ENCODE measurements around the gene MMRN1. TPM values are rescaled to one million over a fixed set of nuclear protein-coding genes. Genes with fewer than 3 reads are reported as not detected.
"Not testable (repeated sequence)": the region's sequence is repeated elsewhere in the genome, so short reads cannot be mapped to it uniquely, and the experiment has no call there.

MMRN1 gene
- total and polyA plus RNA-seq, 5 experiments from 2014 or later = 0.08 to 0.11 TPM; not detected in 3

GRCh38 chr4:89897867-89898266 lies 3.2 kb downstream of the MMRN1 start:
- Mint-ChIP-seq H3K27me3 (peaks cover 0 to 6% (median 4%) of the 10 kb centered on the region in 5 donors), H3K4me3 (no peak overlapping the region), H3K4me1 (peaks cover 5 to 30% (median 14%) of the 10 kb centered on the region in 4 donors), H3K27ac (no peak overlapping the region), H3K9me3 (no peaks in the 10 kb centered on the region), H3K36me3 (no peaks in the 10 kb centered on the region)
- DNase-seq (no peak), ATAC-seq (no peak)
- POLR2A ChIA-PET = no interaction called here

- Mint-ChIP-seq H3K36me3 (no peaks in the 10 kb centered on the region), H3K27ac (no peak overlapping the region), H3K4me3 (no peak overlapping the region), H3K27me3 (peaks cover 0 to 2% (median 0%) of the 10 kb centered on the region in 5 donors), H3K9me3 (no peaks in the 10 kb centered on the region), H3K4me1 (peaks cover 5 to 30% (median 14%) of the 10 kb centered on the region in 4 donors)
- POLR2A ChIA-PET = no interaction called here
- DNase-seq = no peak
- no peak for ATAC-seq
These were observed 3.7 kb downstream of the MMRN1 start for GRCh38 chr4:89898304-89898716.

DNA sequence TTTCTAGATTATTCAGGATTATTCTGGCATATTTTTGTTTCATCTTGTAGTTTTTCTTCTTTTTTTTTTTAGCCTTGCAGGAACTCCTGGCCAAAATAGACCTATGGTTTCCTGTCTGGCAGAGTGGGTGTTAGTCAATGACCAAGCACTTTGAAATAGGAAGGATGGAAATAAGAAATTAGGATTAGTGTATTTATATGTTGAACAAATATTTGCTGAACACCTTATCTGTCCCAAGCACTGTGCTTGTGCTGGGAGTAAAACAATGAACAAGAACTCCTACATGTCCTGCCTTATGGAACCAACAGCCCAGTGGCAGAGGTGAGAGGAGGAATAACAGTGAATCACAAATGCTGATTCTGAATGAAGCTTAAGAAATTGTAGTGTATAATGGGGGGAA lies 4.5 kb downstream of the MMRN1 start:
- ATAC-seq (no peak), DNase-seq (no peak)
- Mint-ChIP-seq H3K9me3 (no peaks in the 10 kb centered on the region), H3K4me3 (no peak overlapping the region), H3K4me1 (peaks cover 5 to 24% (median 13%) of the 10 kb centered on the region in 4 donors), H3K27me3 (peaks cover 0 to 4% (median 0%) of the 10 kb centered on the region in 5 donors), H3K27ac (no peak overlapping the region), H3K36me3 (no peaks in the 10 kb centered on the region)
- POLR2A ChIA-PET = no interaction called here

- no peak overlapping the region for H3K27ac Mint-ChIP-seq
- H3K27me3 Mint-ChIP-seq = peaks cover 0 to 10% (median 1%) of the 10 kb centered on the region in 5 donors
- DNase-seq = no peak
- H3K9me3 Mint-ChIP-seq = no peaks in the 10 kb centered on the region
- no peak for ATAC-seq
- peaks cover 2 to 17% (median 6%) of the 10 kb centered on the region in 4 donors for H3K4me1 Mint-ChIP-seq
- POLR2A ChIA-PET = no interaction called here
- no peaks in the 10 kb centered on the region for H3K36me3 Mint-ChIP-seq
- H3K4me3 Mint-ChIP-seq = no peak overlapping the region
These were observed 5.2 kb downstream of the MMRN1 start for GRCh38 chr4:89899854-89900253.

GRCh38 chr4:89901808-89902431 lies 7.3 kb downstream of the MMRN1 start:
- H3K4me3 Mint-ChIP-seq, H3K27me3 Mint-ChIP-seq, H3K36me3 Mint-ChIP-seq, H3K4me1 Mint-ChIP-seq, H3K27ac Mint-ChIP-seq, H3K9me3 Mint-ChIP-seq, POLR2A ChIA-PET: not testable (repeated sequence)
- DNase-seq (peak; percentile 12 to 73 (median 45)), ATAC-seq (peak; percentile 85 to 87)

GRCh38 chr4:89904524-89904923 lies 9.9 kb downstream of the MMRN1 start:
- Mint-ChIP-seq H3K4me3 (no peak overlapping the region), H3K27me3 (peaks cover 0 to 10% (median 0%) of the 10 kb centered on the region in 5 donors), H3K36me3 (no peaks in the 10 kb centered on the region), H3K27ac (no peak overlapping the region), H3K9me3 (no peaks in the 10 kb centered on the region), H3K4me1 (no peaks in the 10 kb centered on the region)
- POLR2A ChIA-PET = no interaction called here
- DNase-seq (no peak), ATAC-seq (no peak)

GRCh38 chr4:89906316-89906715 lies 11.7 kb downstream of the MMRN1 start:
- H3K9me3 Mint-ChIP-seq = no peaks in the 10 kb centered on the region
- no peak overlapping the region for H3K4me3 Mint-ChIP-seq
- H3K27ac Mint-ChIP-seq = no peak overlapping the region
- ATAC-seq = no peak
- H3K27me3 Mint-ChIP-seq = peaks cover 0 to 10% (median 0%) of the 10 kb centered on the region in 5 donors
- POLR2A ChIA-PET = no interaction called here
- no peak for DNase-seq
- H3K4me1 Mint-ChIP-seq = no peaks in the 10 kb centered on the region
- no peaks in the 10 kb centered on the region for H3K36me3 Mint-ChIP-seq

GRCh38 chr4:89906777-89907521 lies 12.3 kb downstream of the MMRN1 start:
- DNase-seq (no peak), ATAC-seq (no peak)
- no peak overlapping the region for H3K27ac Mint-ChIP-seq
- H3K9me3 Mint-ChIP-seq = no peaks in the 10 kb centered on the region
- POLR2A ChIA-PET = no interaction called here
- H3K4me3 Mint-ChIP-seq = no peak overlapping the region
- H3K4me1 Mint-ChIP-seq = no peaks in the 10 kb centered on the region
- H3K36me3 Mint-ChIP-seq = no peaks in the 10 kb centered on the region
- peaks cover 0 to 10% (median 0%) of the 10 kb centered on the region in 5 donors for H3K27me3 Mint-ChIP-seq

DNA sequence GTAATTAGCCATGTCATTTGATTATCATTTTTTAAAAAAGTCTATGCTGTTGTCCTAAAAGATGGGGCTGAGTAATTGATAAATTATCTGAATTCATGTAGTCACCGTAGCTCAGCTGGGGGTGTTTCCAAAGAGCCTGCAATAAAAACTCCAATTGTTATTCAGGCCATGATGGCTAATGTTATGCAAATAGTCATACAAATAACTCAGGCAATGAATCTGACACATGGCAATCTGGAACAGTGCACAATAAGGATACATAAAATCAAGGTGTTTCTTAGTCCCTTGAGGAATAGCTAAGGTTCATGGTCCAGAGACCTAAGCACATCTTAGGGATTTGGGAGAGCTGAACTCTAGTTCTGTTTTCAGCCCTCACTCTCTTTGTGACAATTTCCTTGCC lies 15.2 kb downstream of the MMRN1 start:
- Mint-ChIP-seq H3K4me1 (no peaks in the 10 kb centered on the region), H3K4me3 (no peak overlapping the region), H3K9me3 (no peaks in the 10 kb centered on the region), H3K27ac (no peak overlapping the region), H3K27me3 (peaks cover 0 to 1% (median 0%) of the 10 kb centered on the region in 5 donors), H3K36me3 (no peaks in the 10 kb centered on the region)
- POLR2A ChIA-PET = no interaction called here
- ATAC-seq (no peak), DNase-seq (no peak)

- H3K27ac Mint-ChIP-seq = no peak overlapping the region
- no peaks in the 10 kb centered on the region for H3K36me3 Mint-ChIP-seq
- POLR2A ChIA-PET = no interaction called here
- no peaks in the 10 kb centered on the region for H3K4me1 Mint-ChIP-seq
- ATAC-seq (no peak), DNase-seq (no peak)
- no peak overlapping the region for H3K4me3 Mint-ChIP-seq
- peaks cover 0 to 6% (median 2%) of the 10 kb centered on the region in 5 donors for H3K27me3 Mint-ChIP-seq
- no peaks in the 10 kb centered on the region for H3K9me3 Mint-ChIP-seq
These were observed 19.0 kb downstream of the MMRN1 start for GRCh38 chr4:89913623-89914022.

DNA sequence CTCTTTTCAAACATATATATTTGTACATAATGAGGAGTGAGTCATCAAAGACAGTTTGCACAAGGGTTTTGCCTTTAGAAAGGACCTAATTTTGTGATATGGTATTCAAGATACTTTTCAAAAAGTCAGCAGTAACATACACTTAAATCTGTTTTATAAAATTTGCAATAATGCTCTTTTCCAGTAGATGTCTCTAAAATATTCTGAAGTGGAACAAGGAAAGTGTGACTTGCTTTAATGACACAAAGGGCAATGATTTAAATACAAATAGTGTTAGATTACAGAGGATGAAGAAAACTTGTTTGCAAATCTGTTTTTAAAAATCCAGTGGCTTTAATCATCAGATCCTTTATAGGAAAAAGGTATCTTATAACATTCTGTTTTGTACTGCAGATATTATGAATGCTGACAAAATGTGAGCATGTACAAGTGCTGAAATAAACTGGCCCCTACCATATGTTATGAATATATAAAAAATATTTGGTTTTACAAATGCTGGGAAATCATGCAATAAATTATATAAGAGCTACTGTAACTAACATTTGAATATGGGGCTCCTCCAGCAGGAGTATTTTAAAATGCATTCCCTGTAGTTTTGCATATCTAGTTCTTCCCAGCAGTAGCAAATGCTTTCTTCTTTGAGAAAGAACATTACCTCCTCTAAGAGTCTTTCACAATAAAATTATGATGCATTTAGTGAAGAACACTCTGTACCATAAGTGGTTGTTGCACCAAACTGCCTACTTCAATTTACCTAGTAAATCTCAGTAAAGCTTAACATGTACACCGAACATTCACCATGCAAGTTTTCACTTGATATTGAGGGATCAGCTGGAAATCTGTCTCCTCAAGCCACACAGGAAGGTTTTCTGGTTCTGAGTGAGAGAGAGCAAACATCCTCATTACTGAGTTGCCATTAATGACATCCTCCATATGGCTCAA lies 20.2 kb downstream of the MMRN1 start:
- Mint-ChIP-seq H3K27me3 (peaks cover 0 to 8% (median 2%) of the 10 kb centered on the region in 5 donors), H3K4me1 (no peaks in the 10 kb centered on the region), H3K4me3 (no peak overlapping the region), H3K9me3 (no peaks in the 10 kb centered on the region), H3K36me3 (no peaks in the 10 kb centered on the region), H3K27ac (no peak overlapping the region)
- ATAC-seq = no peak
- POLR2A ChIA-PET = no interaction called here
- no peak for DNase-seq

- POLR2A ChIA-PET = no interaction called here
- H3K4me3 Mint-ChIP-seq = no peak overlapping the region
These were observed 21.3 kb downstream of the MMRN1 start for GRCh38 chr4:89915937-89916336.

More at GRCh38 chr4:89915937-89916336, 21.3 kb downstream of the MMRN1 start:
- DNase-seq (no peak), ATAC-seq (no peak)
- no peaks in the 10 kb centered on the region for H3K4me1 Mint-ChIP-seq
- no peak overlapping the region for H3K27ac Mint-ChIP-seq
- H3K36me3 Mint-ChIP-seq = no peaks in the 10 kb centered on the region
- H3K9me3 Mint-ChIP-seq = no peaks in the 10 kb centered on the region
- peaks cover 0 to 8% (median 2%) of the 10 kb centered on the region in 5 donors for H3K27me3 Mint-ChIP-seq

All from naive thymus-derived CD8-positive, alpha-beta T cell (primary cell).